ENCODE results near the gene COL6A3.

COL6A3 gene

DNA sequence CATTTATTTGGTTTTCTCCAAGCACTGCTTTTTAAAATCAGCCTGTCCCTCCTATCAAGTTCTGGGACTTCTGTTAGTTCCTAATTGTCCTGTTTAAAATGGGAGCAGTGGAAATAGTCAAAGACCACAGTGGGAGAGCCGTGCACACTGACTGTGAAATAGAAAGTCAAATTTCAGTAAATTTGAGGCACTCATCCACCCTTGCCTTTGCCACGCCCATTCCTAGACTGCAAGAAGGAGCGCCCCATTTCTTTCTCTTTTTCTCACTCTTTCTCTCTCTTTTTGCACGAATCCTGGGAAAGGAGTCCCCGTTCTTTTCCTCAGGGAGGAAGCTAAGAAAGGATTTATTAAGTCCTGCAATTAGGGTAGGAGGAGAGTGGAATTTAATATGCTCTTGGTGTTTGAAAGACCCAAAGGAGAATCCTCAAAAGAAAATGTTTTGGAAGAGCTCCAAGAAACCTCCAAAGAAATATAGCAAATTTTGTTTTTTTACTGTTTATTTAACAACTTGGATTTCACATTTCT lies 7.5 kb downstream of the COL6A3 start:
- H3K4me1 ChIP-seq (ENCODE audit: control insufficient read depth, insufficient read depth, low read length): peaks cover 41% of the 10 kb centered on the region
- no peak overlapping the region for H3K9ac ChIP-seq (ENCODE audit: low read length)
- H3K27me3 ChIP-seq (ENCODE audit: control insufficient read depth, insufficient read depth, low read length): no peaks in the 10 kb centered on the region
- peak overlapping the region; percentile 24 for H3K27ac ChIP-seq (ENCODE audit: low read depth, low read length)
- no peaks in the 10 kb centered on the region for H3K36me3 ChIP-seq (ENCODE audit: control insufficient read depth, insufficient read depth, low read length)
- H3K4me3 ChIP-seq (ENCODE audit: low read length): no peak overlapping the region

DNA sequence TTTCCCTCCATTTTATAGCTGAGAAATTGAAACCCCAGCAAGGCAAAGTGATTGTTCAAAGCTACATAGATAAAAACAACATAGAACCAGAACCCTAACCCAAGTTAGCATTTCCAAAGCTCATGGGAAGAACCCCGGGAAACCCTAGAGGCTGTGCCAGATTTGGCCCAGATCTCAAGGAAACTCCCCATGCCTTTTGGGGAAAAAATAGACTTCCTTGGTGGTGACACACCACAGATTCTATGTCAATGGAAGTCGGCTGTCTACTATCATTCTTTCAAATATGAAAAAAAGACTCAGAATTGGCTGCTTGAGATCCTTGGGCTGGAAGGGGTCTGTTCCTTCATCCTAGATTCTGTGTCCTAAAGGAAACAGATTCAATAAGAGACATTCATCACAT lies 8.4 kb downstream of the COL6A3 start:
- Histone ChIP-seq H3K36me3 (ENCODE audit: control insufficient read depth, insufficient read depth, low read length) (no peaks in the 10 kb centered on the region), H3K4me3 (ENCODE audit: low read length) (peak overlapping the region; percentile 17), H3K27me3 (ENCODE audit: control insufficient read depth, insufficient read depth, low read length) (no peaks in the 10 kb centered on the region), H3K4me1 (ENCODE audit: control insufficient read depth, insufficient read depth, low read length) (peaks cover 41% of the 10 kb centered on the region), H3K9ac (ENCODE audit: low read length) (no peak overlapping the region), H3K27ac (ENCODE audit: low read depth, low read length) (no peak overlapping the region)

DNA sequence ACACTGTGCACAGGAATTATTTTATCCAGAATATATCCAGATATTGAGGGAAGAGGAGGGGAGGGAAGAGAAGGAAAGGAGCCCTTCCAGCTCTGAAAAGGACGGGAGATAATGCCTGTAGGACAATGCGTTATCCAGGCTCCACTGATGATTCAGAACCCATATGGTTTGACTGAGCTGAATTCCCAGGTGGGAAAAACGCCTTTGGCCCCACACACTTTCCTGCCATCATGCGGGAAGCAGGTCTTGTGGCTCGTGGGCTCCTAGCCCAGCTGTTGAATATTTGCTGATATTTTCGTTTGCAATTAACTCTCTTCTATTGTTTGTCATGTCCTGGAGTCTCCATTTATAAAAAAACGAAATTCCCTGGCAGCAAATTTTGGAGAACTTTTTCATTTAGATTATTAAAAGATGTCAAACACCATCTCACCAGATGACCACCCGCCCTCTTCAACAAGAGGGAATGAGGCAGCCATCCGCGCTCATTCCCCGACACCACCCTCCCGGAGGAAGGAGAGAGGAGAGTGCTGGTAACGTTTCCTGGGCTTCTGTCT lies 8.9 kb downstream of the COL6A3 start:
- H3K36me3 ChIP-seq (ENCODE audit: control insufficient read depth, insufficient read depth, low read length): no peaks in the 10 kb centered on the region
- H3K9ac ChIP-seq (ENCODE audit: low read length): no peak overlapping the region
- H3K27ac ChIP-seq (ENCODE audit: low read depth, low read length): no peak overlapping the region
- H3K4me3 ChIP-seq (ENCODE audit: low read length): peak overlapping the region; percentile 17
- no peaks in the 10 kb centered on the region for H3K27me3 ChIP-seq (ENCODE audit: control insufficient read depth, insufficient read depth, low read length)
- H3K4me1 ChIP-seq (ENCODE audit: control insufficient read depth, insufficient read depth, low read length): peaks cover 44% of the 10 kb centered on the region

DNA sequence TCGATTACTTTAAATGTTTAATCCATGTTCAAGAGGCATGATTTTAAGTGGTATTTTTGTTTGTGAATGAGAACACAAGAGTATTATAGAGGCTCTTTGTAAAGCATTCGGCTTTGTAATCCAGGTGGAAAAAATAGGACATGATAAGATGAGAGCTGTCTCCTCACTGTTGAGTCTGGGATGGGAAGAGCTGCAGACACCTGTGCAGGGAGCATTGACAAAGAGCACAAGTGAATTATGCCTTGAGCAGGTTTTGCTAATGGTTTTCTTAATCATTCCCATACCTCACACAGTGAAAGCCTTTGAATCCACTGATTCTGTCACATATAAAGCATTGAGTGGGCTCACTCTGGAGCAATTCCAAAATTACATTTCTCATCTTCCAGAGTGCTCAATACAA lies 9.6 kb downstream of the COL6A3 start:
- peaks cover 43% of the 10 kb centered on the region for H3K4me1 ChIP-seq (ENCODE audit: control insufficient read depth, insufficient read depth, low read length)
- H3K27ac ChIP-seq (ENCODE audit: low read depth, low read length): no peak overlapping the region
- no peak overlapping the region for H3K4me3 ChIP-seq (ENCODE audit: low read length)
- no peaks in the 10 kb centered on the region for H3K36me3 ChIP-seq (ENCODE audit: control insufficient read depth, insufficient read depth, low read length)
- no peaks in the 10 kb centered on the region for H3K27me3 ChIP-seq (ENCODE audit: control insufficient read depth, insufficient read depth, low read length)
- H3K9ac ChIP-seq (ENCODE audit: low read length): no peak overlapping the region

DNA sequence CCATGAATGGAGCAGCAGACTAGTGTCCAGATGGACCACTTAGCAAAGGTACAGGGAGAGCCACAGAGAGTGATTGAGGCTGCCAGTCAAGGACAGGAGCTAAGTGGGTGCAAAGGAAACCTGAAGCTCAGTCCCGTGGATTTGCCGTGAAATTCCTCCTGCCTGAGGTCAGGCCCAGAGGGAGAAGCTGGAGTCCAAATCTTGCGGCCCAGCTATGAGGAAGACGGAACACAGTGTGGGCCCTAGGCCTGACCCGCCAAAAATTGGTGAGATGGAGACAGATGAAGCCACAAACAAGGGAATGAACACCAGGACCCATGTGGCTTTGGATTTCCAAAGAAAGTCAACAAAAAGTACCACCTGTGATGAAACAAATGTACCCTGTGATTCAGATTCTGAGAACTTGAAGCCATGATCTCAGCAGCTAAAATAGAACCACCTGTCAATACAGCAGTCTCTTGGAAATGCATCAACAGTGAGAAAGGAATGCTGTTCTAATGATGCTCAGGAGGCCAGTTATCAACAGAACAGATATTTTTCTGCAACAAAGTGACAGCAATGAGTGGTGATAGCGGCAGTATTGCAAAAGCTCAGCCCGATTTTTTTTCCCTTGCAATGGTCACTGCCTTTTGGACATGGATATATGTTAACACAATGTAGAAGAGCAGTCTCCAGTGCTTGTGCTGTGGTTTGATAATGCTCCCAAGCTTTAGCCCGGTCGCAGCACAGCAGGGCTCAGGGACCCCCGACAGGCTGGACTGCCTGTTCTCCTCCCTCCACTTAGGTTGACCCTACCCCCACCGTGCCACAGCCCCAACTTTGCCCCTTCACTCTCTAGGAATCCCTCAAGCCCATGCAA lies 10.7 kb downstream of the COL6A3 start:
- H3K27ac ChIP-seq (ENCODE audit: low read depth, low read length): peak overlapping the region; percentile 34
- no peaks in the 10 kb centered on the region for H3K36me3 ChIP-seq (ENCODE audit: control insufficient read depth, insufficient read depth, low read length)
- no peak overlapping the region for H3K9ac ChIP-seq (ENCODE audit: low read length)
- peaks cover 50% of the 10 kb centered on the region for H3K4me1 ChIP-seq (ENCODE audit: control insufficient read depth, insufficient read depth, low read length)
- H3K27me3 ChIP-seq (ENCODE audit: control insufficient read depth, insufficient read depth, low read length): no peaks in the 10 kb centered on the region
- H3K4me3 ChIP-seq (ENCODE audit: low read length): no peak overlapping the region

DNA sequence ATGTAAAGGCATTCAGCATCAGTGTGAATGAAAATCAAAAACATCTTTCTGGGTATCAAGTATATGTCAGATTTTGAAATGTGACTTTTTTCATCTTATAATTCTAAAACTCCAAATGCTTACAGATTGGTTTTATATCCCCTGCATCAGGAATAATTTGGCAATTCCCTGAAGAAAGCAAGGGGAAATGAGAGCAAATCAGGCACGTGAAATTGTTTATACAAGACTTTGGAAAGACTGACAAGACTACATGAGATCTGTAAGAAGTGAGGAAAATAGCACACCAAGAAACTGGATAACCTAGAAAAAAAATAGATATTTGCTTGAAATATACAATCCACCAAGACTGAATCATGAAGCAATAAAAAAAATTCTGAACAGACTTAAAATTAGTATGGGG lies 13.8 kb downstream of the COL6A3 start:
- Histone ChIP-seq H3K4me1 (ENCODE audit: control insufficient read depth, insufficient read depth, low read length) (peaks cover 40% of the 10 kb centered on the region), H3K27me3 (ENCODE audit: control insufficient read depth, insufficient read depth, low read length) (no peaks in the 10 kb centered on the region), H3K9ac (ENCODE audit: low read length) (no peak overlapping the region), H3K36me3 (ENCODE audit: control insufficient read depth, insufficient read depth, low read length) (no peaks in the 10 kb centered on the region), H3K27ac (ENCODE audit: low read depth, low read length) (no peak overlapping the region), H3K4me3 (ENCODE audit: low read length) (no peak overlapping the region)

DNA sequence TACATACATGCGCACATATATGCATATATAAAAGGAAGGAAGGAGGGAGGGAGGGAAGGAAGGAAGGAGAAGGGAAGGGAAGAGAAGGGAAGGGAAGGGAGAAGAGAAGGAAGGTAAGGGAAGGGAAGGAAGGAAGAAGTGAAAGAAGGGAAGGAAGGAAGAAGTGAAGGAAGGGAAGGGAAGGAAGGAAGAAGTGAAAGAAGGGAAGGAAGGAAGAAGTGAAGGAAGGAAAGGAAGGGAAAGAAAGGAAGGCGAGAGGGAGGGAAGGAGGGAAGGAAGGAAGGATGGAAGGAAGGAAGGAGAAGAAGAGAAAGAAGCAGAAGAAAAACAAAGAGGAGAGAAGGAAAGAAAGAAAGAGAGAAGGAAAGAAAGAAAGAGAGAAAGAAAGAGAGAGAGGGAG lies 16.9 kb downstream of the COL6A3 start:
- H3K4me3 ChIP-seq (ENCODE audit: low read length): no peak overlapping the region
- no peak overlapping the region for H3K9ac ChIP-seq (ENCODE audit: low read length)
- H3K4me1 ChIP-seq (ENCODE audit: control insufficient read depth, insufficient read depth, low read length): peaks cover 27% of the 10 kb centered on the region
- no peaks in the 10 kb centered on the region for H3K27me3 ChIP-seq (ENCODE audit: control insufficient read depth, insufficient read depth, low read length)
- peaks cover 7% of the 10 kb centered on the region for H3K36me3 ChIP-seq (ENCODE audit: control insufficient read depth, insufficient read depth, low read length)
- no peak overlapping the region for H3K27ac ChIP-seq (ENCODE audit: low read depth, low read length)

DNA sequence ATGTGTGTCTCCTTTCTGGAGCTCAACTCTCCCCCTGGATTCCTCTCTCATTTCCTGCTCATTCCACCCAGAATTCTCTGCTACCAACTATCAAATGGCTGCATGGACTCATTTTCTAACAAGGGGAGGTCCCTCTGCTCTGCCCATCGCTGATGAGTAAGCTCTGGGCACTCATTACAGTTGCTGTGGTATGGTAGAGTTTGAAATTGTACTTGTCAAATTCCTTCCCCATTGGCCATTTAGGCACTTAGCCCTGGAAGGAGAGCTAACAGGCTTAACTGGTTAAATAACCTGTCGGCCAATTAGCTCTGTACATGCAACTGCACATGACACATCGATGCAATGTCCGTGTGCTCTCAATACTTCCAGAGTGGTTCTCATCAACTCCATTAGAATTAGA lies 20.4 kb downstream of the COL6A3 start:
- no peak overlapping the region for H3K27ac ChIP-seq (ENCODE audit: low read depth, low read length)
- H3K36me3 ChIP-seq (ENCODE audit: control insufficient read depth, insufficient read depth, low read length): peaks cover 7% of the 10 kb centered on the region
- H3K27me3 ChIP-seq (ENCODE audit: control insufficient read depth, insufficient read depth, low read length): no peaks in the 10 kb centered on the region
- H3K9ac ChIP-seq (ENCODE audit: low read length): no peak overlapping the region
- H3K4me3 ChIP-seq (ENCODE audit: low read length): no peak overlapping the region
- H3K4me1 ChIP-seq (ENCODE audit: control insufficient read depth, insufficient read depth, low read length): peaks cover 12% of the 10 kb centered on the region

DNA sequence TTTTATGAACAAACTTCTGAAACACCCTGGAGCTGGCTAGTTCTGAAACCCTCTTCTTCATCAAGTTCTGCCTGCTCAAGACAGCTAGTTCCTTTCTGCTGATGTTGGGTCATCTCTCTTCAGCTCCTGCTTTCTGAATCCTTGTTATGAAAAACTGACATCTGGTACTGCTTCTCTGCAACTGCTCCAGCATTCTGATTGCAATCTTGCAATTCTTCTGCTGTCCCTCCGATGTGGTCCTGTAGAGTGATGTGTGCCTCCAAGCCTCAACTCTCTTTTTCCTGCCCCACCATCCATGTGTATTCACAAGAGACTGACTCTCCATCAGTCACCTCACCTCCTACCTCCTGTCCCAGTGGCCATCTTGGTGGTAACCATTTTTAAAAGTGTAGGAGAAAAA lies 21.8 kb downstream of the COL6A3 start:
- H3K36me3 ChIP-seq (ENCODE audit: control insufficient read depth, insufficient read depth, low read length): peaks cover 12% of the 10 kb centered on the region
- H3K4me3 ChIP-seq (ENCODE audit: low read length): no peak overlapping the region
- no peak overlapping the region for H3K27ac ChIP-seq (ENCODE audit: low read depth, low read length)
- peaks cover 4% of the 10 kb centered on the region for H3K4me1 ChIP-seq (ENCODE audit: control insufficient read depth, insufficient read depth, low read length)
- H3K9ac ChIP-seq (ENCODE audit: low read length): no peak overlapping the region
- no peaks in the 10 kb centered on the region for H3K27me3 ChIP-seq (ENCODE audit: control insufficient read depth, insufficient read depth, low read length)

DNA sequence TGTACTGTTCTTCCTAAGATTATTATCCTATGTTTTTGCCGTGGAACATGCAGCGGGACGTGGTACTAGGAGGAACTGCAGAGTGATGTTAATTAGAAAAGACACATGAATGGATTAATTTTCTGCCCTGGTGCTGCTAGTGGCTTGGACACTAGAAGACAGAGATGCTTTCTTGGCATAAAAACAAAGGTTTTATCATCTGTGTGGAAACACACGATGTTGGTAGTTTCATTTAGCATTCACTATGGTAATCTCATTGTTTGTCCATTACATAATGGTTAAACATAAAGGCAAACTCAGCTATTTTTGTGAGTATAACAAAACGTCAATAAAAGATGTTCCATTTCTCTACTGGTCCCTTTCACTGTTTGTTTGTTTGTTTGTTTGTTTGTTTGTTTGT lies 22.8 kb downstream of the COL6A3 start:
- H3K9ac ChIP-seq (ENCODE audit: low read length): no peak overlapping the region
- no peak overlapping the region for H3K4me3 ChIP-seq (ENCODE audit: low read length)
- peaks cover 13% of the 10 kb centered on the region for H3K36me3 ChIP-seq (ENCODE audit: control insufficient read depth, insufficient read depth, low read length)
- H3K4me1 ChIP-seq (ENCODE audit: control insufficient read depth, insufficient read depth, low read length): peaks cover 4% of the 10 kb centered on the region
- no peak overlapping the region for H3K27ac ChIP-seq (ENCODE audit: low read depth, low read length)
- H3K27me3 ChIP-seq (ENCODE audit: control insufficient read depth, insufficient read depth, low read length): no peaks in the 10 kb centered on the region

DNA sequence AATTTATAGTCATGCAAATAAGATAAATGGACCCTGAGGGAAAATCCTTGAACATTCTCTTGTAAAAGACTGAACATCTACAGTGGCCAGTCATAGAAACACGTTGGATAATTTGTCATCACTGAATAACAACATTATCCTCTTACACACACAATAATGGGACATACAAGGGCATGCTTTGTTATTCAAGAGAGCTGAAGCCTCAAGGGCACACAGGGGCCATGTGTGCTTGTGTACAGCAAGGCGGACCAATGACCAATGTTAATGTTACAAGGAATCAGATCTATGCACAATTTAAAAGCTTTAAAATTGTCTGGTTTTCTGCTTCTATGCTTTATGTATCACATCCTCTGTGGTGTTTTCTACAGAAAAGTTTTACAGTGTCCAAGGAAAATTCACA lies 23.7 kb downstream of the COL6A3 start:
- H3K4me3 ChIP-seq (ENCODE audit: low read length): no peak overlapping the region
- H3K27me3 ChIP-seq (ENCODE audit: control insufficient read depth, insufficient read depth, low read length): no peaks in the 10 kb centered on the region
- no peak overlapping the region for H3K27ac ChIP-seq (ENCODE audit: low read depth, low read length)
- peaks cover 4% of the 10 kb centered on the region for H3K4me1 ChIP-seq (ENCODE audit: control insufficient read depth, insufficient read depth, low read length)
- H3K9ac ChIP-seq (ENCODE audit: low read length): no peak overlapping the region
- peaks cover 13% of the 10 kb centered on the region for H3K36me3 ChIP-seq (ENCODE audit: control insufficient read depth, insufficient read depth, low read length)

DNA sequence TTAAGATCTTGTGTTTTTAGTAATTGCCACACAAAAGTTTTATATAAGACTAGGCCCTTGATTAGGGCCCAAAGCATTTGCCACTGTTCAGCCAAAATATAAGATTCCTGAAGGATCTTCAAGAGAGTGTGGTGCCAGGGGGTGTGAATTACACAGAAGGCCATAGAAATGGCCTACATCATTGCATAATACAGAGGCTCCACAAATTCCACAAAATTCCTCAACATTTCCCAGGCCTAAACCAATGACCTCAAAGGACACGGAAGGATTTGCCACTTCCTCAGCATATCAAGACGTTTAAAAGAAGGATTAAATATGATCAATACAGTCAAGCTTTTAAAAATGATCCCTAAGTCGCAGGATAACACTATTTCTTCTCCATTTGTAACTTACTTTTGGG lies 24.1 kb downstream of the COL6A3 start:
- H3K4me1 ChIP-seq (ENCODE audit: control insufficient read depth, insufficient read depth, low read length): peaks cover 4% of the 10 kb centered on the region
- peaks cover 13% of the 10 kb centered on the region for H3K36me3 ChIP-seq (ENCODE audit: control insufficient read depth, insufficient read depth, low read length)
- no peak overlapping the region for H3K9ac ChIP-seq (ENCODE audit: low read length)
- H3K27ac ChIP-seq (ENCODE audit: low read depth, low read length): no peak overlapping the region
- H3K27me3 ChIP-seq (ENCODE audit: control insufficient read depth, insufficient read depth, low read length): no peaks in the 10 kb centered on the region
- H3K4me3 ChIP-seq (ENCODE audit: low read length): no peak overlapping the region

DNA sequence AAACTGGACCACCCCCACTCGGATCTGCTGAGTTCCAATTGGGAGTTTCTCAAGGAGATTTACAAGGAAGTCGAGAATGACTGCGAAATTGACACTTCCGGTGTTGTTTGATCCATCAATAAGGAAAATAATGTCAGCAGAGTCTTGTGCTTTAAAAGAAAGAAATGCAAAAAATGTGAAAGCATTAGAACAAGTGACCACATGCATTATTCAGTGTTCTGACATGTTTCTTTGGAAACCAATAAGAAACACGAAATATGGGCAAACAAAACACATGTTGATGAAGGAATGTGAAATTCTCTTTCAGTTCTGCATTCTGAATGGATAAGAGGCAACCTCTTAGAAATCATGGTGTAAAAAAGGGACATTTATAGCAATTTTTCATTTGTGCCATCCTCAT lies 25.9 kb downstream of the COL6A3 start:
- no peak overlapping the region for H3K4me3 ChIP-seq (ENCODE audit: low read length)
- peaks cover 6% of the 10 kb centered on the region for H3K4me1 ChIP-seq (ENCODE audit: control insufficient read depth, insufficient read depth, low read length)
- no peak overlapping the region for H3K27ac ChIP-seq (ENCODE audit: low read depth, low read length)
- H3K36me3 ChIP-seq (ENCODE audit: control insufficient read depth, insufficient read depth, low read length): peaks cover 6% of the 10 kb centered on the region
- H3K27me3 ChIP-seq (ENCODE audit: control insufficient read depth, insufficient read depth, low read length): no peaks in the 10 kb centered on the region
- no peak overlapping the region for H3K9ac ChIP-seq (ENCODE audit: low read length)
